HFF-Myc (cell line): ENCODE results near the gene REEP3.

Experiments
- DNase-seq: peaks from one replicate; pipeline ENCODE4 v3.0.0-alpha.2; 2011; ENCODE audit warnings: low read depth; ENCODE audit errors: extremely low read depth
- H3K4me3 ChIP-seq: replicated peaks from 2 replicates; pipeline ENCODE4 v1.5.1; 2011; ENCODE audit warnings: low read depth, mild to moderate bottlenecking, control low read depth, low read length
- CTCF ChIP-seq: IDR thresholded peaks from 2 replicates; pipeline ENCODE4 v1.5.1; 2012; ENCODE audit warnings: mild to moderate bottlenecking, low read depth, low read length, control low read depth; ENCODE audit errors: missing control alignments

Gene REEP3

GRCh38 chr10:63673246-63673645 lies 152.0 kb downstream of the REEP3 start:
- no peak for DNase-seq
- H3K4me3 ChIP-seq = no peak overlapping the region
- TF ChIP-seq CTCF = no peak

- no peak for TF ChIP-seq CTCF
- H3K4me3 ChIP-seq = no peak overlapping the region
- no peak for DNase-seq
These were observed 152.6 kb downstream of the REEP3 start for GRCh38 chr10:63673846-63674245.
